Measurements from ENCODE around the gene ZNF710.
"Not testable (repeated sequence)": the region's sequence is repeated elsewhere in the genome, so short reads cannot be mapped to it uniquely, and the experiment has no call there.

Gene ZNF710, protein sequence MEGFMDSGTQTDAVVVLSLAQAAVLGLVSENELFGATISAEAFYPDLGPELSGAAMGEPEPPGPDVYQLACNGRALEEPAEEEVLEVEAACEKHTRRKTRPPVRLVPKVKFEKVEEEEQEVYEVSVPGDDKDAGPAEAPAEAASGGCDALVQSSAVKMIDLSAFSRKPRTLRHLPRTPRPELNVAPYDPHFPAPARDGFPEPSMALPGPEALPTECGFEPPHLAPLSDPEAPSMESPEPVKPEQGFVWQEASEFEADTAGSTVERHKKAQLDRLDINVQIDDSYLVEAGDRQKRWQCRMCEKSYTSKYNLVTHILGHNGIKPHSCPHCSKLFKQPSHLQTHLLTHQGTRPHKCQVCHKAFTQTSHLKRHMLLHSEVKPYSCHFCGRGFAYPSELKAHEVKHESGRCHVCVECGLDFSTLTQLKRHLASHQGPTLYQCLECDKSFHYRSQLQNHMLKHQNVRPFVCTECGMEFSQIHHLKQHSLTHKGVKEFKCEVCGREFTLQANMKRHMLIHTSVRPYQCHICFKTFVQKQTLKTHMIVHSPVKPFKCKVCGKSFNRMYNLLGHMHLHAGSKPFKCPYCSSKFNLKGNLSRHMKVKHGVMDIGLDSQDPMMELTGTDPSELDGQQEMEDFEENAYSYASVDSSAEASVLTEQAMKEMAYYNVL

DNA sequence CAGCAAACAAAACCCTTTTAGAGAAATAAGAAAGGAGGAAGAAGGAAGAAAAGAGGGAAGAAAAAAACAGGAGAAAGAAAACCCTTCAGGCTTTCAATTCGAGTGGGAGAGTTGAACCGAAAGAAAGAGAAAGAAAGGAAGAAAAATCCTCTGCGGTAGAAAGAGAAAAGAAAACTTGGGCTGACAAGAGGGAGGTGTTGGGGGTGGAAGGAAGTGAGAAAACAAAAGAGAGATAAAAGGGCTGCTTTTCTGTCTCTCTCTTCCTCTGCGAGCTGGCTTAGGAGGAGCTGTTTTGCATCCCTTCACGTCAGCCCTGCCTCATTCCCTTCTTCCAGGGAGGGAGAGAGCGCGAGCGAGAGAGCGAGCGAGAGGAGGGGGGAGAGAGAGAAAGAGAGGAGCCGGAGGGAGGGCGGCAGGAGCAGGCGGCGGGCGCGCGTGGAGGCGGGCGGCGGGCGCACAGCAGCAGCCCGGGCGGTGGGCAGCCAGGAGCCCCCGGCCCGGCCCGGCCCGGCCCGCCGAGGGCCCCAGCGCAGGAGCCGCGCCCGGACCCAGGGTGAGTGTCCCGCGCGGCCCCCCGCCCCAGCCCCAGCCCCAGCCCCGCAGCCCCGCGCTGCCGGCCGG is at the start of gene ZNF710:
ZNF710 (plus strand) TSS at position 263 of the 621 bp plus-strand sequence. CDS start 65,814 bp downstream, outside the sequence.
- TF ChIP-seq, protein P1, sequence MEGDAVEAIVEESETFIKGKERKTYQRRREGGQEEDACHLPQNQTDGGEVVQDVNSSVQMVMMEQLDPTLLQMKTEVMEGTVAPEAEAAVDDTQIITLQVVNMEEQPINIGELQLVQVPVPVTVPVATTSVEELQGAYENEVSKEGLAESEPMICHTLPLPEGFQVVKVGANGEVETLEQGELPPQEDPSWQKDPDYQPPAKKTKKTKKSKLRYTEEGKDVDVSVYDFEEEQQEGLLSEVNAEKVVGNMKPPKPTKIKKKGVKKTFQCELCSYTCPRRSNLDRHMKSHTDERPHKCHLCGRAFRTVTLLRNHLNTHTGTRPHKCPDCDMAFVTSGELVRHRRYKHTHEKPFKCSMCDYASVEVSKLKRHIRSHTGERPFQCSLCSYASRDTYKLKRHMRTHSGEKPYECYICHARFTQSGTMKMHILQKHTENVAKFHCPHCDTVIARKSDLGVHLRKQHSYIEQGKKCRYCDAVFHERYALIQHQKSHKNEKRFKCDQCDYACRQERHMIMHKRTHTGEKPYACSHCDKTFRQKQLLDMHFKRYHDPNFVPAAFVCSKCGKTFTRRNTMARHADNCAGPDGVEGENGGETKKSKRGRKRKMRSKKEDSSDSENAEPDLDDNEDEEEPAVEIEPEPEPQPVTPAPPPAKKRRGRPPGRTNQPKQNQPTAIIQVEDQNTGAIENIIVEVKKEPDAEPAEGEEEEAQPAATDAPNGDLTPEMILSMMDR (conservative IDR thresholded peaks at IDR 0.05; ENCODE audit: low read length) = no peak
- Histone ChIP-seq H3K36me3 (ENCODE audit: insufficient read depth, low read length) (no peaks in the 10 kb centered on the region), H3K9ac (ENCODE audit: low read depth, low read length, poor library complexity, severe bottlenecking) (peak within 1 kb of the TSS; percentile 92), H3K4me2 (ENCODE audit: low read depth, low read length, poor library complexity, severe bottlenecking) (peak within 1 kb of the TSS; percentile 98), H3K27me3 (ENCODE audit: insufficient read depth, low read length, poor library complexity, severe bottlenecking) (no peaks in the 10 kb centered on the region), H3K4me1 (ENCODE audit: insufficient read depth, low read length, poor library complexity, severe bottlenecking) (peaks cover 46% of the 10 kb centered on the region), H3K9me3 (ENCODE audit: insufficient read depth, low read depth, low read length) (no peaks in the 10 kb centered on the region), H3K4me3 (ENCODE audit: low read length, poor library complexity, severe bottlenecking) (peak within 1 kb of the TSS; percentile 96), H3K79me2 (ENCODE audit: insufficient read depth, low read length) (peaks cover 40% of the 10 kb centered on the region; the same call in 1 of the 2 replicates), H3K9me2 (replicated peaks; ENCODE audit: low read depth, low read length) (no peaks in the 10 kb centered on the region), H4K20me1 (ENCODE audit: insufficient read depth, low read length, poor library complexity, severe bottlenecking) (peaks cover 19% of the 10 kb centered on the region), H2AFZ (ENCODE audit: low read length) (peak within 1 kb of the TSS; percentile 94), H3F3A (ENCODE audit: low read depth) (peaks cover 3% of the 10 kb centered on the region; the same call in 1 of the 2 replicates)

DNA sequence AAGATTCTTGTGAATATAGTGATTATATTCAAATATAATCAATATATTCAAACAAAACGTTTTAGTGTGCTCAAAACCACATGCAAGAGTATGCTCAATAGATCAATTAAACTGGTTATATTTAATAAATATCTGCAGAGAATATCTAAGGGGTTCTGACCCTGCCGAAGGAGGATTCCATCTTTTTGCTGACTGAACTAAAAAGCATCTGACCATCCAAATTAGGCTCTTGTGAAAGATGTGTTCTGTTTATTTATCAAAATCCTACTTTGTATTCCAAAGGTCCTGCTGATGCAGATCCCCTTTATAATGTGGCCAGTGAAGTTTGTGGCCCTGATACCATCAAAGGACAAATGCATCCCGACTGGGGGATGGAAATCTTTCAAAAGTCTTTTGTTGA is 46.6 kb upstream of the ZNF710 start:
- Histone ChIP-seq H3K79me2 (ENCODE audit: insufficient read depth, low read length) (no peaks in the 10 kb centered on the region), H2AFZ (ENCODE audit: low read length) (no peak overlapping the region), H3K4me2 (ENCODE audit: low read depth, low read length, poor library complexity, severe bottlenecking) (no peak overlapping the region), H3K9ac (ENCODE audit: low read depth, low read length, poor library complexity, severe bottlenecking) (no peak overlapping the region), H3K36me3 (ENCODE audit: insufficient read depth, low read length) (no peaks in the 10 kb centered on the region), H4K20me1 (ENCODE audit: insufficient read depth, low read length, poor library complexity, severe bottlenecking) (no peaks in the 10 kb centered on the region), H3K27me3 (ENCODE audit: insufficient read depth, low read length, poor library complexity, severe bottlenecking) (no peaks in the 10 kb centered on the region), H3K9me3 (ENCODE audit: insufficient read depth, low read depth, low read length) (no peaks in the 10 kb centered on the region), H3K4me3 (ENCODE audit: low read length, poor library complexity, severe bottlenecking) (no peak overlapping the region), H3K9me2 (replicated peaks; ENCODE audit: low read depth, low read length) (no peaks in the 10 kb centered on the region), H3F3A (ENCODE audit: low read depth) (no peaks in the 10 kb centered on the region), H3K4me1 (ENCODE audit: insufficient read depth, low read length, poor library complexity, severe bottlenecking) (no peaks in the 10 kb centered on the region)
- TF ChIP-seq, protein P1 (conservative IDR thresholded peaks at IDR 0.05; ENCODE audit: low read length) = no peak
- TF ChIP-seq EZH2phosphoT487 (IDR thresholded peaks at IDR 0.05; ENCODE audit: borderline replicate concordance) = no peak

DNA sequence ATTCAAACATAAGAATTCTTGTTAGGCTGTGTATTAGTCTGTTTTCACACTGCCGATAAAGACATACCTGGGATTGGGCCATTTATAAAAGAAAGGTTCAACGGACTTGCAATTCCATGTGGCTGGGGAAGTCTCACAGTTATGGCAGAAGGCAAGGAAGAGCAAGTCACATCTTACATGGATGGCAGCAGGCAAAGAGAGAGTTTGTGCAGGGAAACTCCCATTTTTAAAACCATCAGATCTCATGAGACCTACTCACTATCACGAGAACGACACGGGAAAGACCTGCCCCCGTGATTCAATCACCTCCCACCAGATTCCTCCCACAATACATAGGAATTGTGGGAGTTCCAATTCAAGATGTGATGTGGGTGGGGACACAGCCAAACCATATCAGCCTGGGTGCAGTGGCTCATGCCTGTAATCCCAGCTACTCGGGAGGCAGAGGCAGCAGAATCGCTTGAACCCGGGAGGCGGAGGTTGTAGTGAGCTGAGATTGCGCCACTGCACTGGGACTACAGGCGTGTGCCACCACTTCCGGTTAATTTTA is 45.6 kb upstream of the ZNF710 start:
- not testable (repeated sequence) for H3F3A ChIP-seq (ENCODE audit: low read depth); H3K9me2 ChIP-seq (replicated peaks; ENCODE audit: low read depth, low read length); H3K4me2 ChIP-seq (ENCODE audit: low read depth, low read length, poor library complexity, severe bottlenecking); H3K27me3 ChIP-seq (ENCODE audit: insufficient read depth, low read length, poor library complexity, severe bottlenecking); H3K36me3 ChIP-seq (ENCODE audit: insufficient read depth, low read length); H2AFZ ChIP-seq (ENCODE audit: low read length); H3K4me1 ChIP-seq (ENCODE audit: insufficient read depth, low read length, poor library complexity, severe bottlenecking); H3K4me3 ChIP-seq (ENCODE audit: low read length, poor library complexity, severe bottlenecking); H4K20me1 ChIP-seq (ENCODE audit: insufficient read depth, low read length, poor library complexity, severe bottlenecking); H3K79me2 ChIP-seq (ENCODE audit: insufficient read depth, low read length); H3K9ac ChIP-seq (ENCODE audit: low read depth, low read length, poor library complexity, severe bottlenecking); H3K9me3 ChIP-seq (ENCODE audit: insufficient read depth, low read depth, low read length)
